Sigmoid colon (tissue), 4 donors: ENCODE results near the gene CTIF.

Experiments used
- EP300 ChIP-seq, 4 donors: sonication (generic); formaldehyde crosslinking; IDR thresholded peaks; one replicate each; pipeline ENCODE4 v1.6.1; 2017; ENCODE audit warnings: antibody characterized with exemption in 4 of 4
- POLR2A ChIP-seq, 2 donors: fragments of 450-650 bp; IDR thresholded peaks; one replicate each; pipeline ENCODE4 v1.6.1; 2016; ENCODE audit warnings: antibody characterized with exemption in 2 of 2, mild to moderate bottlenecking in 2 of 2, moderate library complexity in 2 of 2
- POLR2AphosphoS5 ChIP-seq, 4 donors: sonication (generic); formaldehyde crosslinking; IDR thresholded peaks; one replicate each; pipeline ENCODE4 v1.6.1; 2017; ENCODE audit warnings: antibody characterized with exemption in 4 of 4
- TF ChIP-seq, protein P1 (sequence below), 4 experiments: fragments of 450-650 bp in 3 of 4; fragments of 200-600 bp in 1 of 4; IDR thresholded peaks; one replicate each; pipeline ENCODE4 v1.5.1; 2016 to 2019; ENCODE audit warnings: antibody characterized with exemption in 4 of 4, mild to moderate bottlenecking in 3 of 4, moderate library complexity in 2 of 4

DNA sequence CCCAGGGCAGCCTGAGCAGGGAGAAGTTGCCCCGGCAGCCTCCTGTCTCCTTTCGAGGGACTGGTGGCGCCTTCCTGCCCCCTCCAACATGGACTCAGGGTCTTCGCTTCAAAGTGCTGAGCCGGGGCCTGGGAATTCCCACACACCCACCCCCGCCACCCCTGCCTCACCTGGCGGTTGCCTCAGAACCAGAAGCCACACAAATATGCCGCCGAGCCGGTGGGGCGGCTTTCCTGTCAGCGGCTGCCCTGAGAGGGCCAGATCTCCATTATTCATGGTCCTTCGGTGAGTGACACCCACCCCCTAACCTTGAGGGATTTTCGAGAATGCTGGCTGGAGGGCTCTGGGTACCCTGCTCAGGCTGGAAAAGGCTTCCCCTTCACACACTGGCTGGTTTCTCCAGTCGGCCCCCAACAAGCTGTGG is 340.2 kb downstream of the CTIF start:
- TF ChIP-seq, protein P1, sequence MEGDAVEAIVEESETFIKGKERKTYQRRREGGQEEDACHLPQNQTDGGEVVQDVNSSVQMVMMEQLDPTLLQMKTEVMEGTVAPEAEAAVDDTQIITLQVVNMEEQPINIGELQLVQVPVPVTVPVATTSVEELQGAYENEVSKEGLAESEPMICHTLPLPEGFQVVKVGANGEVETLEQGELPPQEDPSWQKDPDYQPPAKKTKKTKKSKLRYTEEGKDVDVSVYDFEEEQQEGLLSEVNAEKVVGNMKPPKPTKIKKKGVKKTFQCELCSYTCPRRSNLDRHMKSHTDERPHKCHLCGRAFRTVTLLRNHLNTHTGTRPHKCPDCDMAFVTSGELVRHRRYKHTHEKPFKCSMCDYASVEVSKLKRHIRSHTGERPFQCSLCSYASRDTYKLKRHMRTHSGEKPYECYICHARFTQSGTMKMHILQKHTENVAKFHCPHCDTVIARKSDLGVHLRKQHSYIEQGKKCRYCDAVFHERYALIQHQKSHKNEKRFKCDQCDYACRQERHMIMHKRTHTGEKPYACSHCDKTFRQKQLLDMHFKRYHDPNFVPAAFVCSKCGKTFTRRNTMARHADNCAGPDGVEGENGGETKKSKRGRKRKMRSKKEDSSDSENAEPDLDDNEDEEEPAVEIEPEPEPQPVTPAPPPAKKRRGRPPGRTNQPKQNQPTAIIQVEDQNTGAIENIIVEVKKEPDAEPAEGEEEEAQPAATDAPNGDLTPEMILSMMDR (IDR thresholded peaks at IDR 0.05): no peak
- TF ChIP-seq POLR2A (IDR thresholded peaks at IDR 0.05) (no peak), POLR2AphosphoS5 (IDR thresholded peaks at IDR 0.05) (no peak), EP300 (IDR thresholded peaks at IDR 0.05) (no peak)
